Sigmoid colon (tissue), 7 donors: Measurements from ENCODE around the gene MAPK7. TPM values are rescaled to one million over a fixed set of nuclear protein-coding genes. Genes with fewer than 3 reads are reported as not detected.
A peak's percentile ranks its signal among the peaks of the same experiment; 100 is the strongest.

Experiments
- DNase-seq: peaks from one replicate; pipeline ENCODE4 v3.0.0-alpha.2; 2019
- H3K27ac ChIP-seq, 4 donors: fragments of 200-600 bp; sonication (generic); one replicate each; pipeline ENCODE4 v1.5.1; 2016 to 2019; ENCODE audit warnings: mild to moderate bottlenecking in 1 of 4
- H3K27me3 ChIP-seq, 3 donors: fragments of 200-600 bp; sonication (generic); one replicate each; pipeline ENCODE4 v1.5.1; 2019; ENCODE audit warnings: mild to moderate bottlenecking in 1 of 3
- H3K36me3 ChIP-seq, 4 donors: fragments of 200-600 bp; sonication (generic); one replicate each; pipeline ENCODE4 v1.5.1; 2016 to 2019
- H3K4me1 ChIP-seq, 4 donors: fragments of 200-600 bp; sonication (generic); one replicate each; pipeline ENCODE4 v1.5.1; 2017 to 2019
- H3K4me3 ChIP-seq, 4 donors: fragments of 200-600 bp; sonication (generic); one replicate each; pipeline ENCODE4 v1.5.1; 2017 to 2019; ENCODE audit warnings: mild to moderate bottlenecking in 2 of 4, moderate library complexity in 1 of 4
- H3K9me3 ChIP-seq, 4 donors: fragments of 200-600 bp in 3 of 4; sonication (generic) in 3 of 4; one replicate each; pipeline versions ENCODE4 v1.5.1 to v1.6.1; 2013 to 2019
- CTCF ChIP-seq, 4 experiments: fragments of 450-650 bp in 3 of 4; fragments of 200-600 bp in 1 of 4; IDR thresholded peaks; one replicate each; pipeline ENCODE4 v1.5.1; 2016 to 2019; ENCODE audit warnings: antibody characterized with exemption in 4 of 4, mild to moderate bottlenecking in 3 of 4, moderate library complexity in 2 of 4
- EP300 ChIP-seq, 4 donors: sonication (generic); formaldehyde crosslinking; IDR thresholded peaks; one replicate each; pipeline ENCODE4 v1.6.1; 2017; ENCODE audit warnings: antibody characterized with exemption in 4 of 4
- POLR2A ChIP-seq, 2 donors: fragments of 450-650 bp; IDR thresholded peaks; one replicate each; pipeline ENCODE4 v1.6.1; 2016; ENCODE audit warnings: antibody characterized with exemption in 2 of 2, mild to moderate bottlenecking in 2 of 2, moderate library complexity in 2 of 2
- POLR2AphosphoS5 ChIP-seq, 4 donors: sonication (generic); formaldehyde crosslinking; IDR thresholded peaks; one replicate each; pipeline ENCODE4 v1.6.1; 2017; ENCODE audit warnings: antibody characterized with exemption in 4 of 4
- WGBS, 2 donors: extraction: QIAGEN DNeasy Blood & Tissue Kit; methylation state at CpG; one replicate each; pipeline ENCODE4 v1.1.7; 2013; 5-methylcytosine and 5-hydroxymethylcytosine counted together
- intact Hi-C: fragments of 100-400 bp; cut with DNase I; formaldehyde crosslinking; loops from one replicate; pipeline ENCODE4 v1.15.1; 2023
- polyA plus RNA-seq, 3 donors: library from polyadenylated mRNA; stranded (reverse); fragments of 200-250 nt; gene quantifications; one replicate each; pipeline ENCODE4 v1.2.3, GENCODE V29; 2013
- total RNA-seq, 4 donors: library from RNA; depleted of rRNA; stranded (reverse); fragments of >200 nt; gene quantifications; one replicate each; pipeline ENCODE4 v1.1.0, GENCODE V29; 2016
- donor health status: healthy with polysubstance abuse.
- donor health status: Bipolar disorder and iron deficiency.
- donor health status: healthy.

MAPK7 gene
- total and polyA plus RNA-seq, 7 donors: 18.3 to 45.7 (median 28.5) TPM

- no peak for TF ChIP-seq POLR2A (IDR thresholded peaks at IDR 0.05)
- TF ChIP-seq CTCF (IDR thresholded peaks at IDR 0.05): no peak
- no peak for TF ChIP-seq POLR2AphosphoS5 (IDR thresholded peaks at IDR 0.05)
- no peak for TF ChIP-seq EP300 (IDR thresholded peaks at IDR 0.05)
- WGBS, 2 donors: 81 to 89% methylated on average over 13 of the region's 13 CpGs
- DNase-seq: peak; percentile 47
- Histone ChIP-seq H3K9me3 (no peaks in the 10 kb centered on the region), H3K27me3 (no peaks in the 10 kb centered on the region), H3K27ac (peak overlapping the region; percentile 78 to 90 (median 82)), H3K4me3 (no peak overlapping the region), H3K36me3 (no peaks in the 10 kb centered on the region), H3K4me1 (peaks cover 0 to 44% (median 41%) of the 10 kb centered on the region in 4 donors)
- intact Hi-C loops: no loop called here
These were observed 32.6 kb upstream of the MAPK7 start for GRCh38 chr17:19345486-19346350.

GRCh38 chr17:19346351-19347255 is 31.7 kb upstream of the MAPK7 start:
- Histone ChIP-seq H3K4me1 (peaks cover 0 to 42% (median 37%) of the 10 kb centered on the region in 4 donors), H3K27ac (peak overlapping the region; percentile 78 to 90 (median 82)), H3K27me3 (no peaks in the 10 kb centered on the region), H3K9me3 (no peaks in the 10 kb centered on the region), H3K4me3 (no peak overlapping the region), H3K36me3 (no peaks in the 10 kb centered on the region)
- DNase-seq: peak; percentile 89
- WGBS, 2 donors: 75 to 77% methylated on average over 19 of the region's 19 CpGs
- intact Hi-C loops: no loop called here
- TF ChIP-seq CTCF (IDR thresholded peaks at IDR 0.05) (no peak), POLR2AphosphoS5 (IDR thresholded peaks at IDR 0.05) (peak; percentile 48 to 70 (median 58)), POLR2A (IDR thresholded peaks at IDR 0.05) (no peak), EP300 (IDR thresholded peaks at IDR 0.05) (no peak)

- Histone ChIP-seq H3K4me1 (peaks cover 0 to 33% (median 28%) of the 10 kb centered on the region in 4 donors), H3K4me3 (no peak overlapping the region), H3K9me3 (no peaks in the 10 kb centered on the region), H3K27me3 (no peaks in the 10 kb centered on the region), H3K27ac (peak overlapping the region; percentile 78 to 90 (median 82)), H3K36me3 (no peaks in the 10 kb centered on the region)
- TF ChIP-seq POLR2AphosphoS5 (IDR thresholded peaks at IDR 0.05) (no peak), POLR2A (IDR thresholded peaks at IDR 0.05) (no peak), EP300 (IDR thresholded peaks at IDR 0.05) (no peak), CTCF (IDR thresholded peaks at IDR 0.05) (no peak)
- intact Hi-C loops: no loop called here
- DNase-seq: peak; percentile 65
- WGBS, 2 donors: 86 to 90% methylated on average over 13 of the region's 13 CpGs
These were observed 30.8 kb upstream of the MAPK7 start for GRCh38 chr17:19347323-19348080.

- WGBS, 2 donors: 37 to 74% methylated on average over 9 of the region's 9 CpGs
- H3K4me1 ChIP-seq: peaks cover 0 to 31% (median 24%) of the 10 kb centered on the region in 4 donors
- intact Hi-C loops: no loop called here
- no peaks in the 10 kb centered on the region for H3K36me3 ChIP-seq
- no peaks in the 10 kb centered on the region for H3K9me3 ChIP-seq
- H3K27me3 ChIP-seq: no peaks in the 10 kb centered on the region
- DNase-seq: peak; percentile 52
- H3K4me3 ChIP-seq: no peak overlapping the region
- TF ChIP-seq POLR2A (IDR thresholded peaks at IDR 0.05): no peak
- TF ChIP-seq CTCF (IDR thresholded peaks at IDR 0.05): no peak
- TF ChIP-seq POLR2AphosphoS5 (IDR thresholded peaks at IDR 0.05): no peak
- TF ChIP-seq EP300 (IDR thresholded peaks at IDR 0.05): no peak
- peak overlapping the region in 3 of 4 donors; percentile 80 to 90 (median 83) for H3K27ac ChIP-seq
These were observed 30.1 kb upstream of the MAPK7 start for GRCh38 chr17:19348081-19348650.
